Heart left ventricle (tissue), 13 donors: ENCODE measurements around the gene CELF2.

ENCODE experiments used
- CTCF ChIP-seq, 12 donors: fragments of 200-600 bp; sonication (generic) in 4 of 12; IDR thresholded peaks; one replicate each; pipeline versions ENCODE4 v1.5.0 to v1.8.0; 2018 to 2022; ENCODE audit warnings: antibody characterized with exemption in 12 of 12, mild to moderate bottlenecking in 5 of 12
- POLR2A ChIP-seq, 2 donors: fragments of 450-650 bp; IDR thresholded peaks; one replicate each; pipeline ENCODE4 v1.6.1; 2017; ENCODE audit warnings: antibody characterized with exemption in 2 of 2, mild to moderate bottlenecking in 2 of 2, moderate library complexity in 2 of 2
- donor health status: ischemic (EF 13 %, LVEDD 7.1; RV severe dilation, severe dysfunction).
- donor health status: DM: no; HTN: yes; CAD: no.
- donor health status: DM: no; HTN: no; CAD: no.
- donor health status: ischemic (EF 25% LVEDD 6.9; RV normal size, moderate dysfunction).
- donor health status: ischemic (EF 25% LVEDD 5.7; RV mildly dilated, moderate dysfunction).
- donor health status: ischemic (EF 35%, LVEDD 5.7; RV mildly dilated, moderate dysfunction).
- donor health status: nonischemic (EF 11% LVEDD 7.7; RV severe dilation, severe dysfunction).
- donor health status: DM: yes; HTN: yes; CAD: no.
- donor health status: PGD.
- donor health status: ischemic (EF 29% LVEDD 5.4; RV normal size, mild dysfunction).
- donor health status: nonischemic (EF 23%, LVEDD 6.1; RV moderate dilation, normal function).

- TF ChIP-seq CTCF (IDR thresholded peaks at IDR 0.05) (no peak), POLR2A (IDR thresholded peaks at IDR 0.05) (no peak)
Measured at GRCh38 chr10:11081408-11081807, 63.7 kb downstream of the CELF2 start.
